SK-N-SH treated with all-trans-retinoic acid at 6 μM for 48 hours (cell line): ENCODE data around the gene PRAF2.

Experiments
- ATAC-seq: fragments of 200-7000 bp; cut with Tn5 transposase; 3 replicates; pipeline ENCODE4 v1.9.1; 2020; ENCODE audit warnings: mild to moderate bottlenecking, moderate library complexity
- ARNTL ChIP-seq: fragments of 450-650 bp; formaldehyde crosslinking; IDR thresholded peaks from 2 replicates; pipeline ENCODE4 v1.5.0; 2020; ENCODE audit warnings: low read depth, mild to moderate bottlenecking, moderate library complexity, borderline replicate concordance
- BACH2 ChIP-seq: fragments of 250-450 bp; sonication (Bioruptor Pico); IDR thresholded peaks from 2 replicates; pipeline ENCODE4 v1.9.0; 2021; ENCODE audit warnings: mild to moderate bottlenecking, borderline replicate concordance
- CREB5 ChIP-seq: fragments of 250-450 bp; sonication (Bioruptor Pico); IDR thresholded peaks from 2 replicates; pipeline ENCODE4 v1.5.1; 2020; ENCODE audit warnings: low read depth, mild to moderate bottlenecking, moderate library complexity
- CSDC2 ChIP-seq: fragments of 250-450 bp; sonication (Bioruptor Pico); IDR thresholded peaks from 2 replicates; pipeline ENCODE4 v1.5.0; 2020; ENCODE audit warnings: mild to moderate bottlenecking, moderate library complexity
- CSRNP3 ChIP-seq: fragments of 250-450 bp; sonication (Bioruptor Pico); IDR thresholded peaks from 2 replicates; pipeline ENCODE4 v1.5.1; 2021; ENCODE audit warnings: mild to moderate bottlenecking, moderate library complexity
- ESRRG ChIP-seq: fragments of 250-450 bp; sonication (Bioruptor Pico); IDR thresholded peaks from 2 replicates; pipeline ENCODE4 v1.6.1; 2021; ENCODE audit warnings: mild to moderate bottlenecking
- GLIS3 ChIP-seq: fragments of 250-450 bp; sonication (Bioruptor Pico); IDR thresholded peaks from 2 replicates; pipeline ENCODE4 v1.5.0; 2020; ENCODE audit warnings: mild to moderate bottlenecking, moderate library complexity
- ISL1 ChIP-seq: fragments of 250-450 bp; sonication (Bioruptor Pico); IDR thresholded peaks from 2 replicates; pipeline ENCODE4 v2.1.2; 2022; ENCODE audit warnings: mild to moderate bottlenecking, moderate library complexity
- OSR1 ChIP-seq: fragments of 250-450 bp; sonication (Bioruptor Pico); IDR thresholded peaks from 2 replicates; pipeline ENCODE4 v1.8.0; 2022; ENCODE audit warnings: moderate library complexity, mild to moderate bottlenecking, inconsistent platforms
- PATZ1 ChIP-seq: fragments of 250-450 bp; sonication (Bioruptor Pico); IDR thresholded peaks from 2 replicates; pipeline ENCODE4 v1.8.0; 2020; ENCODE audit warnings: mild to moderate bottlenecking, moderate library complexity, borderline replicate concordance
- POU6F1 ChIP-seq: fragments of 250-450 bp; sonication (Bioruptor Pico); IDR thresholded peaks from 2 replicates; pipeline ENCODE4 v1.8.0; 2021; ENCODE audit warnings: low read depth, mild to moderate bottlenecking, moderate library complexity, borderline replicate concordance
- PPARA ChIP-seq: fragments of 250-450 bp; sonication (Bioruptor Pico); IDR thresholded peaks from 2 replicates; pipeline ENCODE4 v1.5.0; 2020; ENCODE audit warnings: mild to moderate bottlenecking, borderline replicate concordance
- RARB ChIP-seq: fragments of 250-450 bp; sonication (Bioruptor Pico); IDR thresholded peaks from 2 replicates; pipeline ENCODE4 v1.8.0; 2021; ENCODE audit warnings: mild to moderate bottlenecking, moderate library complexity
- SNAI2 ChIP-seq: fragments of 250-450 bp; sonication (Bioruptor Pico); IDR thresholded peaks from 2 replicates; pipeline ENCODE4 v1.5.0; 2020; ENCODE audit warnings: mild to moderate bottlenecking, moderate library complexity
- TCF4 ChIP-seq: fragments of 250-450 bp; sonication (Bioruptor Pico); IDR thresholded peaks from 2 replicates; pipeline ENCODE4 v1.8.0; 2021; ENCODE audit warnings: mild to moderate bottlenecking, moderate library complexity, borderline replicate concordance
- TSHZ2 ChIP-seq: fragments of 250-450 bp; sonication (Bioruptor Pico); IDR thresholded peaks from 2 replicates; pipeline ENCODE4 v1.5.0; 2020; ENCODE audit warnings: mild to moderate bottlenecking, moderate library complexity
- ZC3H10 ChIP-seq: fragments of 250-450 bp; sonication (Bioruptor Pico); IDR thresholded peaks from 2 replicates; pipeline ENCODE4 v1.5.1; 2021; ENCODE audit warnings: mild to moderate bottlenecking, moderate library complexity
- ZFP3 ChIP-seq: fragments of 250-450 bp; sonication (Bioruptor Pico); IDR thresholded peaks from 2 replicates; pipeline ENCODE4 v1.5.0; 2020; ENCODE audit warnings: mild to moderate bottlenecking, moderate library complexity
- ZFP30 ChIP-seq: fragments of 450-650 bp; formaldehyde crosslinking; IDR thresholded peaks from 2 replicates; pipeline ENCODE4 v1.5.0; 2022; ENCODE audit warnings: mild to moderate bottlenecking, moderate library complexity
- ZNF565 ChIP-seq: fragments of 450-650 bp; formaldehyde crosslinking; conservative IDR thresholded peaks from 2 replicates; pipeline ENCODE4 v1.5.0; 2020; ENCODE audit warnings: low read depth, mild to moderate bottlenecking, moderate library complexity
- ZNF70 ChIP-seq: fragments of 450-650 bp; formaldehyde crosslinking; IDR thresholded peaks from 2 replicates; pipeline ENCODE4 v1.5.0; 2020; ENCODE audit warnings: mild to moderate bottlenecking, moderate library complexity
- ZNF8 ChIP-seq: fragments of 450-650 bp; formaldehyde crosslinking; IDR thresholded peaks from 2 replicates; pipeline ENCODE4 v1.5.0; 2020; ENCODE audit warnings: mild to moderate bottlenecking, moderate library complexity

PRAF2 gene

GRCh38 chrX:49116716-49117115, 42.9 kb upstream of the PRAF2 start:
- TF ChIP-seq PATZ1 (CRISPR knock-in tag) (no peak), BACH2 (CRISPR knock-in tag) (no peak), GLIS3 (no peak), ZFP30 (CRISPR knock-in tag) (no peak), ZNF8 (no peak), ZNF565 (no peak), ZNF70 (no peak), SNAI2 (CRISPR knock-in tag) (no peak), TCF4 (CRISPR knock-in tag) (no peak), CSRNP3 (CRISPR knock-in tag) (no peak), CSDC2 (CRISPR knock-in tag) (no peak), ISL1 (no peak), ZFP3 (CRISPR knock-in tag) (no peak), PPARA (CRISPR knock-in tag) (no peak), POU6F1 (CRISPR knock-in tag) (no peak), OSR1 (CRISPR knock-in tag) (no peak), ZC3H10 (CRISPR knock-in tag) (no peak)
- ATAC-seq: no peak

GRCh38 chrX:49116076-49116475, 42.3 kb upstream of the PRAF2 start:
- no peak for ATAC-seq
- TF ChIP-seq SNAI2 (CRISPR knock-in tag): no peak
- no peak for TF ChIP-seq TCF4 (CRISPR knock-in tag)
- TF ChIP-seq RARB: no peak
- no peak for TF ChIP-seq PPARA (CRISPR knock-in tag)
- no peak for TF ChIP-seq CSDC2 (CRISPR knock-in tag)
- TF ChIP-seq CREB5 (CRISPR knock-in tag): no peak
- no peak for TF ChIP-seq ZNF565
- TF ChIP-seq TSHZ2 (CRISPR knock-in tag): no peak
- TF ChIP-seq GLIS3: no peak
- no peak for TF ChIP-seq CSRNP3 (CRISPR knock-in tag)
- no peak for TF ChIP-seq ZNF8
- no peak for TF ChIP-seq ISL1
- TF ChIP-seq, all 23 proteins: peak for 0

GRCh38 chrX:49111791-49112190, 38.0 kb upstream of the PRAF2 start:
- ATAC-seq: no peak
- no peak for TF ChIP-seq TSHZ2 (CRISPR knock-in tag)
- TF ChIP-seq CREB5 (CRISPR knock-in tag): no peak
- no peak for TF ChIP-seq ESRRG (CRISPR knock-in tag)
- TF ChIP-seq ISL1: no peak
- TF ChIP-seq ZC3H10 (CRISPR knock-in tag): no peak
- no peak for TF ChIP-seq OSR1 (CRISPR knock-in tag)
- no peak for TF ChIP-seq ARNTL (CRISPR knock-in tag)
